WTC11 (cell line): ENCODE data around the gene SRGAP2B.
"Not testable (repeated sequence)": the region's sequence is repeated elsewhere in the genome, so short reads cannot be mapped to it uniquely, and the experiment has no call there.

Experiments
- CREB1 ChIP-seq: sonication (generic); formaldehyde crosslinking; IDR thresholded peaks from 2 replicates; pipeline ENCODE4 v1.8.0; 2023; ENCODE audit warnings: mild to moderate bottlenecking, missing genetic modification reagents
- JUN ChIP-seq: sonication (generic); formaldehyde crosslinking; IDR thresholded peaks from 2 replicates; pipeline ENCODE4 v1.8.0; 2023; ENCODE audit warnings: mild to moderate bottlenecking, missing genetic modification reagents
- KAT7 ChIP-seq: sonication (generic); formaldehyde crosslinking; IDR thresholded peaks from 2 replicates; pipeline ENCODE4 v1.8.1; 2023; ENCODE audit warnings: missing genetic modification reagents, mild to moderate bottlenecking, borderline replicate concordance
- ZNF423 ChIP-seq: fragments of 250-450 bp; sonication (Bioruptor Pico); IDR thresholded peaks from 2 replicates; pipeline ENCODE4 v2.1.2; 2022; ENCODE audit warnings: mild to moderate bottlenecking, moderate library complexity
- TF ChIP-seq, protein P1 (sequence below): fragments of 200-600 bp; IDR thresholded peaks from 2 replicates; pipeline ENCODE4 v1.8.0; 2022; ENCODE audit warnings: antibody characterized with exemption
- TF ChIP-seq, protein P2 (sequence below): sonication (generic); formaldehyde crosslinking; IDR thresholded peaks from 2 replicates; pipeline ENCODE4 v1.8.1; 2023; ENCODE audit warnings: mild to moderate bottlenecking, missing genetic modification reagents, moderate library complexity

DNA sequence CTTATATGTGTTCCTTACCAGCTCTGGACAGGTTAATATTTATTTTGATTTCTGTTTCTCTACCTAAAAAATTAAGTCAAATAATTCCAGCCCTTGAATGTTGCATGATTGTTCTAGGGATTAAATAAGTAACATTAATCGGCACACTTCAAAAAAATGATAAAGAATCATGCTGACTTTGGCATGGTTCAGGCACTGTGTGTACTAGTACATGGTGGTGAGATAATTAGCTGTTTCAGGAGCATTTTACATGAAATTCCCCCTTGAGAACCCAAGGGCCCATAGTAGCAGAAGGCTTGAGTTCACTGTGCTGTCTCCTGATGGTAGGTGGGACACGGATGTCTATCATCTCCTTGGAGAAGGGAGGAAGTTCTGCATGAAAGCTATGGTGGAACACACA lies 45.4 kb upstream of the SRGAP2B start:
- TF ChIP-seq, protein P1, sequence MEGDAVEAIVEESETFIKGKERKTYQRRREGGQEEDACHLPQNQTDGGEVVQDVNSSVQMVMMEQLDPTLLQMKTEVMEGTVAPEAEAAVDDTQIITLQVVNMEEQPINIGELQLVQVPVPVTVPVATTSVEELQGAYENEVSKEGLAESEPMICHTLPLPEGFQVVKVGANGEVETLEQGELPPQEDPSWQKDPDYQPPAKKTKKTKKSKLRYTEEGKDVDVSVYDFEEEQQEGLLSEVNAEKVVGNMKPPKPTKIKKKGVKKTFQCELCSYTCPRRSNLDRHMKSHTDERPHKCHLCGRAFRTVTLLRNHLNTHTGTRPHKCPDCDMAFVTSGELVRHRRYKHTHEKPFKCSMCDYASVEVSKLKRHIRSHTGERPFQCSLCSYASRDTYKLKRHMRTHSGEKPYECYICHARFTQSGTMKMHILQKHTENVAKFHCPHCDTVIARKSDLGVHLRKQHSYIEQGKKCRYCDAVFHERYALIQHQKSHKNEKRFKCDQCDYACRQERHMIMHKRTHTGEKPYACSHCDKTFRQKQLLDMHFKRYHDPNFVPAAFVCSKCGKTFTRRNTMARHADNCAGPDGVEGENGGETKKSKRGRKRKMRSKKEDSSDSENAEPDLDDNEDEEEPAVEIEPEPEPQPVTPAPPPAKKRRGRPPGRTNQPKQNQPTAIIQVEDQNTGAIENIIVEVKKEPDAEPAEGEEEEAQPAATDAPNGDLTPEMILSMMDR, result not testable (repeated sequence)
- not testable (repeated sequence) for TF ChIP-seq ZNF423 (CRISPR knock-in tag); KAT7 (CRISPR knock-in tag); JUN; CREB1
- TF ChIP-seq, protein P2, sequence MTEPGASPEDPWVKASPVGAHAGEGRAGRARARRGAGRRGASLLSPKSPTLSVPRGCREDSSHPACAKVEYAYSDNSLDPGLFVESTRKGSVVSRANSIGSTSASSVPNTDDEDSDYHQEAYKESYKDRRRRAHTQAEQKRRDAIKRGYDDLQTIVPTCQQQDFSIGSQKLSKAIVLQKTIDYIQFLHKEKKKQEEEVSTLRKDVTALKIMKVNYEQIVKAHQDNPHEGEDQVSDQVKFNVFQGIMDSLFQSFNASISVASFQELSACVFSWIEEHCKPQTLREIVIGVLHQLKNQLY (CRISPR knock-in tag), result not testable (repeated sequence)
